ENCODE results near the gene CKAP5.

GRCh38 chr11:46769636-46770221 is 76.4 kb downstream of the CKAP5 start:
- TF ChIP-seq RXRA (IDR thresholded peaks at IDR 0.05; ENCODE audit: borderline replicate concordance, low read depth) (no peak), POLR2AphosphoS5 (IDR thresholded peaks at IDR 0.05; ENCODE audit: low read depth, low read length) (no peak), CTCF (IDR thresholded peaks at IDR 0.05) (no peak), REST (IDR thresholded peaks at IDR 0.05; ENCODE audit: low read depth, low read length) (no peak), MAX (IDR thresholded peaks at IDR 0.05; ENCODE audit: low read depth) (no peak), GATA2 (CRISPR knock-in tag; IDR thresholded peaks at IDR 0.05) (no peak), JUND (IDR thresholded peaks at IDR 0.05) (no peak), TCF12 (IDR thresholded peaks at IDR 0.05) (no peak), USF1 (IDR thresholded peaks at IDR 0.05; ENCODE audit: borderline replicate concordance, low read depth) (no peak)

Data from SK-N-SH (cell line).